Measurements from ENCODE around the gene LAMA2. TPM values are rescaled to one million over a fixed set of nuclear protein-coding genes. Genes with fewer than 3 reads are reported as not detected.

Gene LAMA2
- total and polyA plus RNA-seq, 2 experiments from 2014 or later, result 0.91 to 6.4 TPM

GRCh38 chr6:128885381-128885780 lies 2.4 kb downstream of the LAMA2 start:
- Histone ChIP-seq H3K9me2 (ENCODE audit: insufficient read depth) (no peaks in the 10 kb centered on the region), H3K4me3 (no peak overlapping the region), H3K27ac (ENCODE audit: low read depth) (no peak overlapping the region), H2AFZ (no peak overlapping the region), H3K27me3 (ENCODE audit: insufficient read depth) (no peaks in the 10 kb centered on the region), H3K4me2 (no peak overlapping the region), H3K4me1 (ENCODE audit: insufficient read depth) (peaks cover 14% of the 10 kb centered on the region), H3K79me2 (replicated peaks; ENCODE audit: insufficient read depth) (no peaks in the 10 kb centered on the region), H3F3A (replicated peaks; ENCODE audit: low read depth) (no peaks in the 10 kb centered on the region), H3K36me3 (ENCODE audit: insufficient read depth) (no peaks in the 10 kb centered on the region), H4K20me1 (replicated peaks; ENCODE audit: insufficient read depth) (no peaks in the 10 kb centered on the region)
- ATAC-seq, result no peak
- DNase-seq (ENCODE audit: low spot score), result no peak
- no peak overlapping the region for H3K4me3 Mint-ChIP-seq
- peaks cover 7% of the 10 kb centered on the region for H3K27me3 Mint-ChIP-seq (ENCODE audit: insufficient read depth, low read depth, poor library complexity)
- H3K27ac Mint-ChIP-seq, result no peak overlapping the region
- TF ChIP-seq NANOG (IDR thresholded peaks at IDR 0.05; ENCODE audit: borderline replicate concordance) (no peak), POLR2AphosphoS5 (IDR thresholded peaks at IDR 0.05; ENCODE audit: low read depth) (no peak), ZNF114 (CRISPR knock-in tag; IDR thresholded peaks at IDR 0.05) (no peak), EZH2phosphoT487 (IDR thresholded peaks at IDR 0.05; ENCODE audit: unreplicated experiment) (no peak), JUNB (IDR thresholded peaks at IDR 0.05; ENCODE audit: unreplicated experiment) (no peak), ETS1 (IDR thresholded peaks at IDR 0.05) (no peak), ZNF331 (CRISPR knock-in tag; IDR thresholded peaks at IDR 0.05; ENCODE audit: low read depth) (no peak), CREB1 (CRISPR knock-in tag; IDR thresholded peaks at IDR 0.05; ENCODE audit: low read depth) (no peak), EZH2 (IDR thresholded peaks at IDR 0.05; ENCODE audit: low read depth, unreplicated experiment) (no peak), CTCF (conservative IDR thresholded peaks at IDR 0.05; ENCODE audit: low read depth in 2 of 2) (no peak), STAT1 (IDR thresholded peaks at IDR 0.05; ENCODE audit: unreplicated experiment) (no peak)
- TF ChIP-seq, protein P1, sequence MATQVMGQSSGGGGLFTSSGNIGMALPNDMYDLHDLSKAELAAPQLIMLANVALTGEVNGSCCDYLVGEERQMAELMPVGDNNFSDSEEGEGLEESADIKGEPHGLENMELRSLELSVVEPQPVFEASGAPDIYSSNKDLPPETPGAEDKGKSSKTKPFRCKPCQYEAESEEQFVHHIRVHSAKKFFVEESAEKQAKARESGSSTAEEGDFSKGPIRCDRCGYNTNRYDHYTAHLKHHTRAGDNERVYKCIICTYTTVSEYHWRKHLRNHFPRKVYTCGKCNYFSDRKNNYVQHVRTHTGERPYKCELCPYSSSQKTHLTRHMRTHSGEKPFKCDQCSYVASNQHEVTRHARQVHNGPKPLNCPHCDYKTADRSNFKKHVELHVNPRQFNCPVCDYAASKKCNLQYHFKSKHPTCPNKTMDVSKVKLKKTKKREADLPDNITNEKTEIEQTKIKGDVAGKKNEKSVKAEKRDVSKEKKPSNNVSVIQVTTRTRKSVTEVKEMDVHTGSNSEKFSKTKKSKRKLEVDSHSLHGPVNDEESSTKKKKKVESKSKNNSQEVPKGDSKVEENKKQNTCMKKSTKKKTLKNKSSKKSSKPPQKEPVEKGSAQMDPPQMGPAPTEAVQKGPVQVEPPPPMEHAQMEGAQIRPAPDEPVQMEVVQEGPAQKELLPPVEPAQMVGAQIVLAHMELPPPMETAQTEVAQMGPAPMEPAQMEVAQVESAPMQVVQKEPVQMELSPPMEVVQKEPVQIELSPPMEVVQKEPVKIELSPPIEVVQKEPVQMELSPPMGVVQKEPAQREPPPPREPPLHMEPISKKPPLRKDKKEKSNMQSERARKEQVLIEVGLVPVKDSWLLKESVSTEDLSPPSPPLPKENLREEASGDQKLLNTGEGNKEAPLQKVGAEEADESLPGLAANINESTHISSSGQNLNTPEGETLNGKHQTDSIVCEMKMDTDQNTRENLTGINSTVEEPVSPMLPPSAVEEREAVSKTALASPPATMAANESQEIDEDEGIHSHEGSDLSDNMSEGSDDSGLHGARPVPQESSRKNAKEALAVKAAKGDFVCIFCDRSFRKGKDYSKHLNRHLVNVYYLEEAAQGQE (IDR thresholded peaks at IDR 0.05; ENCODE audit: unreplicated experiment), result no peak
- TF ChIP-seq, protein P2, sequence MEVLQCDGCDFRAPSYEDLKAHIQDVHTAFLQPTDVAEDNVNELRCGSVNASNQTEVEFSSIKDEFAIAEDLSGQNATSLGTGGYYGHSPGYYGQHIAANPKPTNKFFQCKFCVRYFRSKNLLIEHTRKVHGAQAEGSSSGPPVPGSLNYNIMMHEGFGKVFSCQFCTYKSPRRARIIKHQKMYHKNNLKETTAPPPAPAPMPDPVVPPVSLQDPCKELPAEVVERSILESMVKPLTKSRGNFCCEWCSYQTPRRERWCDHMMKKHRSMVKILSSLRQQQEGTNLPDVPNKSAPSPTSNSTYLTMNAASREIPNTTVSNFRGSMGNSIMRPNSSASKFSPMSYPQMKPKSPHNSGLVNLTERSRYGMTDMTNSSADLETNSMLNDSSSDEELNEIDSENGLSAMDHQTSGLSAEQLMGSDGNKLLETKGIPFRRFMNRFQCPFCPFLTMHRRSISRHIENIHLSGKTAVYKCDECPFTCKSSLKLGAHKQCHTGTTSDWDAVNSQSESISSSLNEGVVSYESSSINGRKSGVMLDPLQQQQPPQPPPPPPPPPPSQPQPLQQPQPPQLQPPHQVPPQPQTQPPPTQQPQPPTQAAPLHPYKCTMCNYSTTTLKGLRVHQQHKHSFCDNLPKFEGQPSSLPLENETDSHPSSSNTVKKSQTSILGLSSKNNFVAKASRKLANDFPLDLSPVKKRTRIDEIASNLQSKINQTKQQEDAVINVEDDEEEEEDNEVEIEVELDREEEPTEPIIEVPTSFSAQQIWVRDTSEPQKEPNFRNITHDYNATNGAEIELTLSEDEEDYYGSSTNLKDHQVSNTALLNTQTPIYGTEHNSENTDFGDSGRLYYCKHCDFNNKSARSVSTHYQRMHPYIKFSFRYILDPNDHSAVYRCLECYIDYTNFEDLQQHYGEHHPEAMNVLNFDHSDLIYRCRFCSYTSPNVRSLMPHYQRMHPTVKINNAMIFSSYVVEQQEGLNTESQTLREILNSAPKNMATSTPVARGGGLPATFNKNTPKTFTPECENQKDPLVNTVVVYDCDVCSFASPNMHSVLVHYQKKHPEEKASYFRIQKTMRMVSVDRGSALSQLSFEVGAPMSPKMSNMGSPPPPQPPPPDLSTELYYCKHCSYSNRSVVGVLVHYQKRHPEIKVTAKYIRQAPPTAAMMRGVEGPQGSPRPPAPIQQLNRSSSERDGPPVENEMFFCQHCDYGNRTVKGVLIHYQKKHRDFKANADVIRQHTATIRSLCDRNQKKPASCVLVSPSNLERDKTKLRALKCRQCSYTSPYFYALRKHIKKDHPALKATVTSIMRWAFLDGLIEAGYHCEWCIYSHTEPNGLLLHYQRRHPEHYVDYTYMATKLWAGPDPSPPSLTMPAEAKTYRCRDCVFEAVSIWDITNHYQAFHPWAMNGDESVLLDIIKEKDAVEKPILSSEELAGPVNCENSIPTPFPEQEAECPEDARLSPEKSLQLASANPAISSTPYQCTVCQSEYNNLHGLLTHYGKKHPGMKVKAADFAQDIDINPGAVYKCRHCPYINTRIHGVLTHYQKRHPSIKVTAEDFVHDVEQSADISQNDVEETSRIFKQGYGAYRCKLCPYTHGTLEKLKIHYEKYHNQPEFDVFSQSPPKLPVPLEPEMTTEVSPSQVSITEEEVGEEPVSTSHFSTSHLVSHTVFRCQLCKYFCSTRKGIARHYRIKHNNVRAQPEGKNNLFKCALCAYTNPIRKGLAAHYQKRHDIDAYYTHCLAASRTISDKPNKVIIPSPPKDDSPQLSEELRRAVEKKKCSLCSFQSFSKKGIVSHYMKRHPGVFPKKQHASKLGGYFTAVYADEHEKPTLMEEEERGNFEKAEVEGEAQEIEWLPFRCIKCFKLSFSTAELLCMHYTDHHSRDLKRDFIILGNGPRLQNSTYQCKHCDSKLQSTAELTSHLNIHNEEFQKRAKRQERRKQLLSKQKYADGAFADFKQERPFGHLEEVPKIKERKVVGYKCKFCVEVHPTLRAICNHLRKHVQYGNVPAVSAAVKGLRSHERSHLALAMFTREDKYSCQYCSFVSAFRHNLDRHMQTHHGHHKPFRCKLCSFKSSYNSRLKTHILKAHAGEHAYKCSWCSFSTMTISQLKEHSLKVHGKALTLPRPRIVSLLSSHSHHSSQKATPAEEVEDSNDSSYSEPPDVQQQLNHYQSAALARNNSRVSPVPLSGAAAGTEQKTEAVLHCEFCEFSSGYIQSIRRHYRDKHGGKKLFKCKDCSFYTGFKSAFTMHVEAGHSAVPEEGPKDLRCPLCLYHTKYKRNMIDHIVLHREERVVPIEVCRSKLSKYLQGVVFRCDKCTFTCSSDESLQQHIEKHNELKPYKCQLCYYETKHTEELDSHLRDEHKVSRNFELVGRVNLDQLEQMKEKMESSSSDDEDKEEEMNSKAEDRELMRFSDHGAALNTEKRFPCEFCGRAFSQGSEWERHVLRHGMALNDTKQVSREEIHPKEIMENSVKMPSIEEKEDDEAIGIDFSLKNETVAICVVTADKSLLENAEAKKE (CRISPR knock-in tag; IDR thresholded peaks at IDR 0.05), result no peak
- no peaks in the 10 kb centered on the region for H3K36me3 Mint-ChIP-seq (ENCODE audit: low read depth)
- peaks cover 12% of the 10 kb centered on the region for H3K4me1 Mint-ChIP-seq
- H3K9me3 Mint-ChIP-seq, result no peaks in the 10 kb centered on the region
